Head of caudate nucleus (tissue), 42 donors: ENCODE measurements around the gene NAV2.

Experiments
- DNase-seq, 42 donors: peaks; one replicate each; pipeline versions ENCODE4 v3.0.0 to v3.0.0-alpha.2; 2020 to 2021; ENCODE audit warnings: mixed read lengths in 7 of 42
- intact Hi-C: fragments of 100-400 bp; cut with DNase I; formaldehyde crosslinking; loops from one replicate; pipeline ENCODE4 v1.15.0; 2022

The NAV2 gene

GRCh38 chr11:19868281-19868821, 155.7 kb downstream of the NAV2 start:
- intact Hi-C loops = no loop called here
- DNase-seq = peak in 37 of 42 donors; percentile 12 to 84 (median 48)

- peak in 7 of 42 donors; percentile 31 to 57 (median 39) for DNase-seq
- intact Hi-C loops = no loop called here
Measured at GRCh38 chr11:19868871-19869270, 156.2 kb downstream of the NAV2 start.

GRCh38 chr11:19869466-19869865, 156.8 kb downstream of the NAV2 start:
- intact Hi-C loops = no loop called here
- no peak for DNase-seq

- peak in 14 of 42 donors; percentile 24 to 75 (median 34) for DNase-seq
- intact Hi-C loops = loop anchor here (10.0 kb wide), 1 partner anchor 105 kb away; no protein-coding TSS in a partner anchor
Measured at GRCh38 chr11:19869946-19870589, 157.4 kb downstream of the NAV2 start.

- DNase-seq = no peak
- intact Hi-C loops = loop anchor here (10.0 kb wide), 1 partner anchor 107 kb away; no protein-coding TSS in a partner anchor
Measured at GRCh38 chr11:19871531-19871930, 158.9 kb downstream of the NAV2 start.

- no peak for DNase-seq
- intact Hi-C loops = loop anchor here (10.0 kb wide), 1 partner anchor 108 kb away; no protein-coding TSS in a partner anchor
Measured at GRCh38 chr11:19872512-19873145, 160.0 kb downstream of the NAV2 start.

GRCh38 chr11:19873730-19874129, 161.1 kb downstream of the NAV2 start:
- no peak for DNase-seq
- intact Hi-C loops = loop anchor here (10.0 kb wide), 1 partner anchor 109 kb away; no protein-coding TSS in a partner anchor

GRCh38 chr11:19874266-19874665, 161.6 kb downstream of the NAV2 start:
- intact Hi-C loops = loop anchor here (10.0 kb wide), 1 partner anchor 109 kb away; no protein-coding TSS in a partner anchor
- no peak for DNase-seq

- DNase-seq = no peak
- intact Hi-C loops = loop anchor here (10.0 kb wide), 1 partner anchor 112 kb away; no protein-coding TSS in a partner anchor
Measured at GRCh38 chr11:19876750-19877149, 164.1 kb downstream of the NAV2 start.

- peak in 1 of 42 donors; percentile 14 for DNase-seq
- intact Hi-C loops = loop anchor here (10.0 kb wide), 1 partner anchor 114 kb away; no protein-coding TSS in a partner anchor
Measured at GRCh38 chr11:19878520-19878919, 165.9 kb downstream of the NAV2 start.

GRCh38 chr11:19879307-19880087, 166.9 kb downstream of the NAV2 start:
- DNase-seq = peak in 30 of 42 donors; percentile 18 to 67 (median 38)
- intact Hi-C loops = loop anchor here (10.0 kb wide), 1 partner anchor 115 kb away; no protein-coding TSS in a partner anchor

- no peak for DNase-seq
- intact Hi-C loops = no loop called here
Measured at GRCh38 chr11:19880088-19880345, 167.4 kb downstream of the NAV2 start.

- no peak for DNase-seq
- intact Hi-C loops = no loop called here
Measured at GRCh38 chr11:19881177-19881576, 168.5 kb downstream of the NAV2 start.

- intact Hi-C loops = no loop called here
- DNase-seq = no peak
Measured at GRCh38 chr11:19882356-19882755, 169.7 kb downstream of the NAV2 start.

GRCh38 chr11:19886498-19886897, 173.9 kb downstream of the NAV2 start:
- no peak for DNase-seq
- intact Hi-C loops = no loop called here

GRCh38 chr11:19887842-19888241, 175.2 kb downstream of the NAV2 start:
- intact Hi-C loops = no loop called here
- DNase-seq = no peak

- DNase-seq = no peak
- intact Hi-C loops = no loop called here
Measured at GRCh38 chr11:19889531-19889930, 176.9 kb downstream of the NAV2 start.

GRCh38 chr11:19890308-19890707, 177.7 kb downstream of the NAV2 start:
- intact Hi-C loops = no loop called here
- no peak for DNase-seq

- no peak for DNase-seq
- intact Hi-C loops = no loop called here
Measured at GRCh38 chr11:19891022-19891421, 178.4 kb downstream of the NAV2 start.

GRCh38 chr11:19892387-19892786, 179.8 kb downstream of the NAV2 start:
- DNase-seq = peak in 35 of 42 donors; percentile 27 to 70 (median 51)

More at GRCh38 chr11:19892387-19892786, 179.8 kb downstream of the NAV2 start:
- intact Hi-C loops = no loop called here
